Mucosa of descending colon (tissue), 3 donors: Measurements from ENCODE around the gene GRM7. TPM values are rescaled to one million over a fixed set of nuclear protein-coding genes. Genes with fewer than 3 reads are reported as not detected.

Source experiments
- ATAC-seq: fragments of 200-7000 bp; cut with Tn5 transposase; one replicate; pipeline ENCODE4 v1.9.1; 2020; ENCODE audit warnings: mild to moderate bottlenecking, moderate library complexity
- DNase-seq, 3 donors: peaks; one replicate each; pipeline ENCODE4 v3.0.0-alpha.2; 2020
- H3K36me3 ChIP-seq: fragments of 200-600 bp; one replicate; pipeline ENCODE4 v1.8.0; 2021; ENCODE audit warnings: low read depth, mild to moderate bottlenecking
- H3K4me1 ChIP-seq: fragments of 200-600 bp; one replicate; pipeline ENCODE4 v1.8.0; 2021; ENCODE audit warnings: low read depth, mild to moderate bottlenecking
- H3K4me3 ChIP-seq: fragments of 200-600 bp; one replicate; pipeline ENCODE4 v1.8.0; 2021; ENCODE audit warnings: mild to moderate bottlenecking
- H3K9me3 ChIP-seq: fragments of 200-600 bp; one replicate; pipeline ENCODE4 v1.8.0; 2021; ENCODE audit warnings: mild to moderate bottlenecking
- CTCF ChIP-seq: fragments of 200-600 bp; IDR thresholded peaks from one replicate; pipeline ENCODE4 v1.8.0; 2022; ENCODE audit warnings: antibody characterized with exemption, mild to moderate bottlenecking
- intact Hi-C, 2 donors: fragments of 100-400 bp; cut with DNase I in 1 of 2; cut with micrococcal nuclease in 1 of 2; formaldehyde crosslinking; loops; one replicate each; pipeline versions ENCODE4 v1.11.0 to v1.11.1; 2022; cut with DNase I, micrococcal nuclease
- total RNA-seq, 3 donors: library from RNA; stranded (reverse); fragmentation: NEBNext Ultra II Directional in 2 of 3; extraction: Animal tissue kit (Norgen Biotek cat#: 25700) in 2 of 3; gene quantifications; one replicate each; pipeline versions ENCODE4 v1.2.1 to v1.2.4, GENCODE V29; 2021 to 2023
- donor health status: DM: no; HTN: no; CAD: no; lungs with moderate emphysema.
- donor health status: DM: no; HTN: no; CAD: no.
- donor health status: DM: no; HTN: yes; CAD: no.

Gene GRM7
- total RNA-seq, 3 donors from 2014 or later, result 0.09 to 0.39 (median 0.14) TPM

- no peaks in the 10 kb centered on the region for H3K36me3 ChIP-seq
- no peaks in the 10 kb centered on the region for H3K4me1 ChIP-seq
- H3K4me3 ChIP-seq, result no peak overlapping the region
- ATAC-seq (no peak), DNase-seq (no peak)
- intact Hi-C loops, result no loop called here
- no peaks in the 10 kb centered on the region for H3K9me3 ChIP-seq
- no peak for TF ChIP-seq CTCF
Measured at GRCh38 chr3:7487763-7488162, 626.8 kb downstream of the GRM7 start.

GRCh38 chr3:7489417-7489816, 628.5 kb downstream of the GRM7 start:
- intact Hi-C loops, result no loop called here
- ATAC-seq (no peak), DNase-seq (no peak)
- H3K4me3 ChIP-seq, result no peak overlapping the region
- no peaks in the 10 kb centered on the region for H3K9me3 ChIP-seq
- no peaks in the 10 kb centered on the region for H3K4me1 ChIP-seq
- no peak for TF ChIP-seq CTCF
- H3K36me3 ChIP-seq, result no peaks in the 10 kb centered on the region

- no peaks in the 10 kb centered on the region for H3K9me3 ChIP-seq
- H3K4me3 ChIP-seq, result no peak overlapping the region
- DNase-seq (no peak), ATAC-seq (no peak)
- no peaks in the 10 kb centered on the region for H3K4me1 ChIP-seq
- TF ChIP-seq CTCF, result no peak
- no peaks in the 10 kb centered on the region for H3K36me3 ChIP-seq
- intact Hi-C loops, result no loop called here
Measured at GRCh38 chr3:7498715-7499114, 637.8 kb downstream of the GRM7 start.

- H3K9me3 ChIP-seq, result no peaks in the 10 kb centered on the region
- no peak for DNase-seq
- no peak overlapping the region for H3K4me3 ChIP-seq
- no peaks in the 10 kb centered on the region for H3K36me3 ChIP-seq
- intact Hi-C loops, result no loop called here
- no peak for ATAC-seq
- TF ChIP-seq CTCF, result no peak
- H3K4me1 ChIP-seq, result no peaks in the 10 kb centered on the region
Measured at GRCh38 chr3:7503431-7503830, 642.5 kb downstream of the GRM7 start.

GRCh38 chr3:7504886-7505775, 644.2 kb downstream of the GRM7 start:
- no peak for TF ChIP-seq CTCF
- no peaks in the 10 kb centered on the region for H3K4me1 ChIP-seq
- H3K36me3 ChIP-seq, result no peaks in the 10 kb centered on the region
- no peak overlapping the region for H3K4me3 ChIP-seq
- H3K9me3 ChIP-seq, result no peaks in the 10 kb centered on the region
- ATAC-seq (no peak), DNase-seq (no peak)
- intact Hi-C loops, result no loop called here
